NCI-H2107 treated with DMSO at 0.1 percent for 48 hours (cell line): ENCODE results near the gene CDCA7L.

Source experiments
- DNase-seq: peaks from one replicate; lab custom pipeline; 2025; ENCODE audit not compliant: unreplicated experiment; lab: John Stamatoyannopoulos, UW

The CDCA7L gene

GRCh38 chr7:21945454-21946221, at the start of gene CDCA7L:
Gene CDCA7L, minus strand, starts transcription at chr7:21945899. Its CDS starts 95 bp downstream, at chr7:21945804.
- peak; percentile 60 for DNase-seq

- DNase-seq, result no peak
These were observed 40.4 kb upstream of the CDCA7L start for GRCh38 chr7:21986096-21986495.

- DNase-seq, result no peak
These were observed 38.3 kb upstream of the CDCA7L start for GRCh38 chr7:21984042-21984441.

- DNase-seq, result no peak
These were observed 37.4 kb upstream of the CDCA7L start for GRCh38 chr7:21983056-21983455.

GRCh38 chr7:21981524-21981923, 35.8 kb upstream of the CDCA7L start:
- DNase-seq, result no peak

GRCh38 chr7:21980926-21981500, 35.3 kb upstream of the CDCA7L start:
- no peak for DNase-seq

GRCh38 chr7:21972397-21972784, 26.7 kb upstream of the CDCA7L start:
- DNase-seq, result no peak

GRCh38 chr7:21971780-21972396, 26.2 kb upstream of the CDCA7L start:
- DNase-seq, result no peak

GRCh38 chr7:21969822-21970221, 24.1 kb upstream of the CDCA7L start:
- DNase-seq, result no peak

GRCh38 chr7:21967598-21968003, 21.9 kb upstream of the CDCA7L start:
- no peak for DNase-seq

- DNase-seq, result no peak
These were observed 20.6 kb upstream of the CDCA7L start for GRCh38 chr7:21966271-21966670.

GRCh38 chr7:21965291-21965690, 19.6 kb upstream of the CDCA7L start:
- no peak for DNase-seq

GRCh38 chr7:21962677-21963076, 17.0 kb upstream of the CDCA7L start:
- DNase-seq, result no peak

- no peak for DNase-seq
These were observed 15.2 kb upstream of the CDCA7L start for GRCh38 chr7:21960922-21961321.

GRCh38 chr7:21959387-21959776, 13.7 kb upstream of the CDCA7L start:
- DNase-seq, result no peak

GRCh38 chr7:21953781-21954180, 8.1 kb upstream of the CDCA7L start:
- DNase-seq, result no peak

GRCh38 chr7:21948887-21949540, 3.3 kb upstream of the CDCA7L start:
- no peak for DNase-seq

GRCh38 chr7:21948364-21948763, 2.7 kb upstream of the CDCA7L start:
- no peak for DNase-seq

GRCh38 chr7:21947946-21948345, 2.2 kb upstream of the CDCA7L start:
- no peak for DNase-seq

GRCh38 chr7:21947056-21947455, 1.4 kb upstream of the CDCA7L start:
- no peak for DNase-seq

GRCh38 chr7:21946222-21946709, 567 bp upstream of the CDCA7L start:
- no peak for DNase-seq
